Activated naive CD4-positive, alpha-beta T cell treated with anti-CD3 and anti-CD28 coated beads, Interleukin-2, amount 50 U/mL, for 72 hours (primary cell): ENCODE measurements around the gene ADGRL1. TPM values are rescaled to one million over a fixed set of nuclear protein-coding genes. Genes with fewer than 3 reads are reported as not detected.
"Not testable (repeated sequence)": the region's sequence is repeated elsewhere in the genome, so short reads cannot be mapped to it uniquely, and the experiment has no call there.

Experiments used
- ATAC-seq, 2 donors: fragments of 150-1000 bp; cut with Tn5 transposase; 2 replicates each; pipeline ENCODE4 v1.10.0; 2021; ENCODE audit warnings: mild to moderate bottlenecking in 2 of 2, moderate library complexity in 2 of 2
- DNase-seq, 2 donors: peaks; one replicate each; pipeline ENCODE4 v3.0.0; 2021 to 2022; ENCODE audit warnings: low spot score in 2 of 2
- H3K27ac Mint-ChIP-seq, 2 donors: one replicate each; pipeline ENCODE4 v1.8.0; 2022; ENCODE audit warnings: mild to moderate bottlenecking in 2 of 2, mixed read lengths in 2 of 2
- H3K36me3 Mint-ChIP-seq, 2 donors: one replicate each; pipeline ENCODE4 v1.8.0; 2022; ENCODE audit warnings: mixed read lengths in 2 of 2
- H3K9me3 Mint-ChIP-seq, 2 donors: one replicate each; pipeline ENCODE4 v1.8.0; 2022; ENCODE audit warnings: mixed read lengths in 2 of 2
- total RNA-seq, 2 donors: library from RNA; stranded (reverse); gene quantifications; one replicate each; pipeline ENCODE4 v1.2.3, GENCODE V29; 2022

Gene ADGRL1
- total RNA-seq, 2 donors from 2014 or later: 9.2 to 25.7 TPM

DNA sequence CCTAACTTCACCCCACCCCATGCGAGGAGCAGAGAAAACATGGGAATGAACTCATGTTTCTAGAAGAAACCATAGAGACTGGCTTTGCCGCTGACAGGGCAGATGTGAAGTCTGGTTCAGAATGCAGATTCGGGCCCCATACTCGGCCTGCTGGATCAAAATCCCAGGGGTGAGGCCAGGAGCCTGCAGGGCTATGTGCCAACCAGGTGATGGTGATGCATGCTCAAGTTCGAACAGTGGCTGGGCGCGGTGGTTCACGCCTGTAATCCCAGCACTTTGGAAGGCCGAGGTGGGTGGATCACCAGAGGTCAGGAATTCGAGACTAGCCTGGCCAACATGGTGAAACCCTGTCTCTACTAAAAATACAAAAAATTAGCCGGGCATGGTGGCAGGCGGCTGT is 24.8 kb downstream of the ADGRL1 start:
- not testable (repeated sequence) for ATAC-seq, H3K27ac Mint-ChIP-seq, DNase-seq, H3K36me3 Mint-ChIP-seq, H3K9me3 Mint-ChIP-seq

DNA sequence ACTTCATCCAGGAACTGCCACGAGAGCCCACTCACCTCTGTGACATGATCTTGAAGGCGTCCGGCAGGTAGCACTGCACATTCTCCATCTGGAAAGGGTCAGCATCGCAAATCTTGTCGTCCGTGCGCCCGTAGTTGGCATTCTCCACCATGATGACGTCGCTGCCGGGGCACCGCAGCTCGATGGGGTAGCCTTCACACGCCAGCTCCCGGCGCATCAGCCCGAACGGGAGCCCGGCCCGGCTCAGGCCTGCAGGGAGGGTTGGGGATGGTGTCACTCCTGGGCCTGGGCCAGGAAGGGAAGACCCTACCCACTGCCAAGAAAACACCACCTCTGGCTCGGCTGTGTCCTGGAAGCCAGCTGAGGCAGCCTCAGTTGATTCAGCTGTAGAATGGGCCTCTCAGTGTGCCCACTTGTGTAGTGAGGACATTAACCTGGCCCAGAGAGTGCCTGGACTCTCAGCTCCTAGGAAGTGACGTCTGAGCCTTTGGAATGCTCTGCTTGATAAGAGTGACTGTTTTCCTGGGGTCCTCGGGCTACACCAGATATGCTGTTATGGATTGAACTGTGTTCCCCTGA is 28.4 kb downstream of the ADGRL1 start:
- H3K27ac Mint-ChIP-seq: no peak overlapping the region
- no peak for ATAC-seq
- no peaks in the 10 kb centered on the region for H3K9me3 Mint-ChIP-seq
- peaks cover 0 to 9% of the 10 kb centered on the region in 2 donors for H3K36me3 Mint-ChIP-seq
- no peak for DNase-seq

DNA sequence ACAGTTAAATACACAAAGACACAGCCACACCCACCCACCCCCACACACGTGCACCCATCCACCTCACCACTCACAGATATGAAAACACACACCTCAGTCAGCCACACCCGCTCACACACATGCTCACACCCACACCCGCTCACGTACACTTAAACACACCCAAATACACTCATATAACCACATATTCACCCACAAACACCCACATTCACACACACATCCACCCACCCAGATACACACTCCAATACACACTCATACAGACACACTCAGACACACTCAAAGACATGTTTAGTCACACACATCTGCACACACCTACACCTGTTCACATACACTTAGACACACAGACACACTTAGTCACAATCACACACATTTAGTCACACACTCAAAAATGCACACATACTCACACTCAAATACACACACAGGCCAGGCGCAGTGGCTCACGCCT is 30.6 kb downstream of the ADGRL1 start:
- no peak for ATAC-seq
- peak overlapping the region; percentile 2 to 51 for H3K27ac Mint-ChIP-seq
- peaks cover 3 to 11% of the 10 kb centered on the region in 2 donors for H3K36me3 Mint-ChIP-seq
- H3K9me3 Mint-ChIP-seq: no peaks in the 10 kb centered on the region
- no peak for DNase-seq

DNA sequence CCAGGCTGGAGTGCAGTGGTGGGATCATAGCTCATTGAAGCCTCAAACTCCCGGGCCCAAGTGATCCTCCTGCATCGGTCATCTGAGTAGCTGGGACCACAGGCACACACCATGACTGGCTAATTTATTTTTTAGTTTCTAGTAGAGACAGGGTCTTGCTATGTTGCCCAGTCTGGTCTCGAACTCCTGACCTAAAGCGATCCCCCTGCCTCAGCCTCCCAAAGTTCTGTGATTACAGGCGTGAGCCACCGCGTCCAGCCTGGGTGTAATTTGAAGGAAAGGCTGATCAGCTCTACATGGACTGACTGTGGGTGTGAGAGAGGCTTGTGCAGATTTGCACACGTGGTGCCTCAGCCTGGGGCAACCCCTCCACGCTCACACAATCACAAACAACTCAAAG is 31.1 kb downstream of the ADGRL1 start:
- H3K36me3 Mint-ChIP-seq: peaks cover 7 to 16% of the 10 kb centered on the region in 2 donors
- ATAC-seq: no peak

DNA sequence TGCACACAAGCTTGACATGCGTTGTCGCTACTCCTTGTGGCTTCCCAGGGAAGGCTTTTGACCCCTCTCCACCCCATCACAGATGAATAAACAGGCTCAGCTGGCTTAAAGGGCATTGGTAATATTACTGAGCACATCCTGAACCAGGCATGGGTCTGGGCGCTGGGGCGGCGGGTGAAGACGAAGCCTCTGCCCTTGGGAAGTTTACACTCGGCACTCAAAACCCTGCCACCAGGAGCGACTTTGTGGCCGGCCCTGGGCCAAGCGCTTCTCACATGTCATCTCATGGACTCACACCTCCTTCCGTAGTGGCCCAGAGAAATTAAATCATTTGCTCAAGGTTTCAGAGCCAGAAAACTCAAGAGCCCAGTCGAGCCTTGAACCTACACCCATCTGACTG is 37.0 kb downstream of the ADGRL1 start:
- no peak for DNase-seq
- Mint-ChIP-seq H3K36me3 (peaks cover 8 to 20% of the 10 kb centered on the region in 2 donors), H3K27ac (peak overlapping the region in 1 of 2 donors; percentile 60), H3K9me3 (no peaks in the 10 kb centered on the region)
- no peak for ATAC-seq

More for the DNA sequence above, 31.1 kb downstream of the ADGRL1 start:
- Mint-ChIP-seq H3K9me3 (no peaks in the 10 kb centered on the region), H3K27ac (peak overlapping the region; percentile 2 to 15)
- no peak for DNase-seq

DNA sequence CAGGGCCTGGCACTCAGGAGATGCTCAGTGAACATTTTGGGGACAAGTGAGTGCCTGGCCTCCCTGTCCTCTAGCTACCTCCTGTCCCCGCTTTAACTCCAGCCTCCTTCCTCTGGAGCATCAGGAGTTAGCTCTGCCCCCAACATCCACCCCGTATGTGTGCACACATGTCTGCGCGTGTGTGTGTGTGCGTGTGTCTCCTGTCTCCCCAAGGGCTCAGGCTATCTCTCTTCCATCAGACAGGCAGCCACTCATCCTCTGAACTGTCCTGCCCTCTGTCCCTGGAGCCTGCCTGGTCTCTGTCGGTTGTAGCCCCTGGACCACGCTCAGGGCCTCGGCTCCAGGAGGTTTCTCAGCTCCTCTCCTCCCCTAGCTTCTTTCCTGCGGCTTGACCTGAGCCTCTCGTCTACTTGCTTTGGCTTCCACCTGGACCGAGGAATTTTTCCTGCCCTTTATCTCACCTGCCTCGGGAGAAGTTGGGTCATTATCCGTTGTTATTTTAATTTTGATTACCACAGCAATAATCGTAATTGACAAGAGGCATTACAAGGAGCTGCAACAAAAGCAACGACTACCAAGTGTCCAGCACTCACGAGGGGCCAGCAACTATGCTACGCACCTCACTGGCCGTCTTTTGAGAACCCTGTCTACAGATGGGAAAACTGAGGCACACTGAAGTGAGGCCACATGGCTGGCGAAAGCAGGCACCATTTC is 37.6 kb downstream of the ADGRL1 start:
- Mint-ChIP-seq H3K27ac (no peak overlapping the region), H3K36me3 (peaks cover 8 to 20% of the 10 kb centered on the region in 2 donors), H3K9me3 (no peaks in the 10 kb centered on the region)
- ATAC-seq (no peak), DNase-seq (no peak)

DNA sequence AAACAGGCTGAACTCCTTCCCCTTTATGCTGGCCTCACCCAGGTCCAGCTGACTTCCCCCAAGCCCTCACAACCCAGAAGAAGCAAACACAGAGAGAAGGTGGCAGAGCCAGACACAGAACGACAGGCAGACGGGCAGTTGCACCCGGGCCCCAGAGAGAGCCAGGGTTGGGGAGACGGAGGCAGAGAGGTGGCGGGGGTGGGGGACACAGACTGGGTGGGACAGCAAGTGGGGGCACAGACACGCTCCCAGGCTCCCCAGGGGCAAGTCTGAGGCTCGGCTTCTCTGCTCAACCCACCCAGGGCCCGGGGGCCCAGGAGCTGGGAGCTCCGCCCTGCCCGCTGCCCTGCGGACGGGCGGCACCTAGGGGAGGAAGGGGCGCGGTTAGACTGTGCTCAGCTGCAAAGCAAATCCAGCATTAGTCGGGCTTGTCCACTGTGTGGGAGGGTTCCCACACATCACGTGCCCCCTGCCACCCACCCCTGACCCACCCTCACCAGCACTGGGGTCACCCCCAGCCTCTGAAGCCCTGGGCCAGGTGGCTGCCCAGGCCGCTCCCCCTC is 38.3 kb downstream of the ADGRL1 start:
- peaks cover 8 to 20% of the 10 kb centered on the region in 2 donors for H3K36me3 Mint-ChIP-seq
- peak; percentile 48 to 52 for ATAC-seq
- no peak for DNase-seq
- peak overlapping the region; percentile 79 to 84 for H3K27ac Mint-ChIP-seq
- H3K9me3 Mint-ChIP-seq: no peaks in the 10 kb centered on the region

DNA sequence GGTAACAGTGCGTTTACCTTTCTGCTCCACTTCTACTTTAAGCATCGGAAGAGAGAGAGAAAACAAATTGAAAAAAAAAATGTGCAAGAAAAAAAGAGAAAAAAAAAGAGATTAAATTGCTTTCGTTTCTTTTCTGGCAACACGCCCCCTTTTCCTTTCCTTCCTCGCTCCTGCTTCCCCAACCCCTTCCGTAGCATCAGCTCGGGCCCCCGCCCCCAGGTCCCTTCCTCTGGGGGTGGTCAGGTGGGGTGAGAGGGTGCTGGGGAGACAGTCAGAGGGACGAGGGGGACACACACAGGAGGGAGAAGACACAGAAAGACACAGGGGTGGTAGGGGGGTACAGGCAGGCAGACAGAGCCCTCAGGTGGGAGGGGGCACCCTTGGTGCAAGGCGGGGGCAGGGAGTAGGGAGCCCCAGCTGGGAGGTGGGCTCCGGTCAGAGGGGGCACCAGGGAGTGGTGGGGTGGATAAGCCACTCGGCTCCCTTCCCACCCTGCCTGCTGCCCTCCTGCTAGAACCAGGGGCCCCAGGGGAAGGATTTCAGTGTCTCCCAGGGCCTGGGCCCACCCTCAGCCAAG is 38.9 kb downstream of the ADGRL1 start:
- ATAC-seq: peak; percentile 11 to 23
- peak overlapping the region; percentile 79 to 84 for H3K27ac Mint-ChIP-seq
- no peaks in the 10 kb centered on the region for H3K9me3 Mint-ChIP-seq
- H3K36me3 Mint-ChIP-seq: peaks cover 8 to 20% of the 10 kb centered on the region in 2 donors
- no peak for DNase-seq

DNA sequence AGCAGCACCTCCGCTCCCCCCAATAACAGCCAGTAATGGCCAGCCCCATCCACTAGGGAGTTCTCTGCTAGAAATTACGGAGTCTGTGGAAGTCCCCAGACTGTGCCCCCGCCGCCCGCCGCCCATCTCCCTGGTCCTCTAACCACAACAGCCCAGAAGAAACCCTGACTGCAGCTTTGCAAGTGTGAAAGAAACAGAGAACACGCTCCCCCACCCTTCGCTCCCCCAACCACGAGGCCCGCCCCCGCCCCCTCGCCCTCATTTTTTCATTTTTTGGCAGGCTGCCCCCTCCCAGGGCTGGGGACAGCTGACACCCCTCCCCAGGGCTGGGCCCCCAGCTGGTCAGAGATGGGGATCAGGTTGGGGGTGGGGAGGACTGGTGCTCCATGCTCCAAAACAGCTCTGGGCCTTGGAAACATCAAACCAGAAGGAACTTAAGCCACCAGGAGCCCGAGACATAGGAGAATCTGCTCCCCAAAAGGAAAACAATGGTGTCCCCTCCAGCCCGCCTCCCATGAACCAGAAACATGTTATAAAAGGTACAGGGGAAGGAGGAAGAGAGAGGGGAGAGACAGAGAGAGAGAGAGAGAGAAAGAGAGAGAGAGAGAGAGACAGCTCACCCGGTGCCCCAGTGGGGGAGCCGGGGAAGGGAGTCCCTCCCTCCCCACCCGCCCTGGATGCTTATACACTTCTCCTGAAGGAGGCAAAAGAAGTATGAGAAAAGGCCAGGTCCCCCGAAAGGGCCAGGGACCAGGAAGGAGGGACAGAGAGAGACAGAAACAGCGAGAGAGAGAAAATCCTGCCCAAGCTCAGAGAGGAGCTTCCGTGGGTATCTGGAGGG is 39.8 kb downstream of the ADGRL1 start:
- Mint-ChIP-seq H3K36me3 (peaks cover 8 to 20% of the 10 kb centered on the region in 2 donors), H3K27ac (peak overlapping the region; percentile 84 to 87), H3K9me3 (no peaks in the 10 kb centered on the region)
- DNase-seq: no peak
- peak; percentile 21 to 23 for ATAC-seq

DNA sequence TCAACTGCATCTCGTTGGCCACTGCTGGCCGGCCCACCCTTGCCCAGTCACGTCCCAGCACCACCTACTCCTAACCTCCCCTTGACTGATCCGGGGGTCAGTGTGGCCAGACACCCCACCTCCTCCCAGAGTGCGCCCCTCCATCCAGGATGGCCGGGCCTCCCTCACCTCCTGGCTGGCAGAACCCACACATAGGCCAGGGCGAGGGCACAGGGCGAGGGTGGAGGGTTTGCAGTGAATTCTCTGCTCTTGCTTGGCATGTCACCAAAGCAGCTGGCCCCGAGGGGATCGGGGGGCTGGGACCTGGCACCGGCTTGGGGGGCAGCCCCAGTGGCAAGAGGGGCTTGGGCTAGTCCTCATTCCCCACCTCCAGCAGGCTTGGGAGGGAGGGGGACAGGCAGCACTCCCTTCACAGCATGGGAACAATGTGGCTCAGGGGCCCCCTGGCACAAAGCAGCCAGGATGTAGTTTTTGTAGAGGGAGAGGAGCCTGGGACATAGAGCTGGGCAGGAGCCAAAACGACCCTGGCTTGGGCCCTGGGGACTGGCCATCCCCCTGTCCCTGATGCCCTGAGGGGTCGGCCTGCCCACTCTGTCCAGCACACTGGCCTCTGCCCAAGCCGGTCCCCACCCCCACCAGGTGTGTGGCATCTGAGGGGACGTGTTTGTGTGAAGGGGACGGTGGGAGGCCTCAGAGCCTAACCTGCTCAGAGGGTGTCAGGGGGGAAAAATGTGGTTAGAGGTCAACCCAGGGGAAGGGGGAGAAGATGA is 41.1 kb downstream of the ADGRL1 start:
- Mint-ChIP-seq H3K36me3 (peaks cover under 1 to 12% of the 10 kb centered on the region in 2 donors), H3K9me3 (no peaks in the 10 kb centered on the region), H3K27ac (no peak overlapping the region)
- ATAC-seq: no peak
- no peak for DNase-seq

DNA sequence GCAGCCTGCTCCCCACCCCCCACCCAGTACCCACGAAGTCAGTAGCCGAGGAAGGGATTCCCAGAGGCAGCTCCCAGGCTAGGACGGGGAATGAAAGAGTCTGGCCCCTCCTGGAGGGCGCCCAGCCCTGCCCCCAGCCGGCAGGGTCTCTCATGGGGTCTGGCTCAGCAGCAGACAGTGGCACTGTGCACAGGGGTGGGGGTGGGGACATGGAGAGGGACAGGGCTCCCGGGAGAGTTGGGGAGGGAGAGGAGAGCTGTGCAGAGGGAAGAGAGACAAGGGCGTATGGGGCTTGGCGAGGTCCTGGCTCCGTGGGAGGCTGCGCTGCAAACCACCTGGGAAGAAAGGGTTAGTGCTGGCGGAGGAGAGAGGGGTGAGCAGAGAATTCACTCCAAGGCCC is 41.9 kb downstream of the ADGRL1 start:
- no peak for ATAC-seq
- DNase-seq: no peak
- peaks cover 0 to 8% of the 10 kb centered on the region in 2 donors for H3K36me3 Mint-ChIP-seq
- H3K9me3 Mint-ChIP-seq: no peaks in the 10 kb centered on the region
- peak overlapping the region in 1 of 2 donors; percentile 65 for H3K27ac Mint-ChIP-seq

DNA sequence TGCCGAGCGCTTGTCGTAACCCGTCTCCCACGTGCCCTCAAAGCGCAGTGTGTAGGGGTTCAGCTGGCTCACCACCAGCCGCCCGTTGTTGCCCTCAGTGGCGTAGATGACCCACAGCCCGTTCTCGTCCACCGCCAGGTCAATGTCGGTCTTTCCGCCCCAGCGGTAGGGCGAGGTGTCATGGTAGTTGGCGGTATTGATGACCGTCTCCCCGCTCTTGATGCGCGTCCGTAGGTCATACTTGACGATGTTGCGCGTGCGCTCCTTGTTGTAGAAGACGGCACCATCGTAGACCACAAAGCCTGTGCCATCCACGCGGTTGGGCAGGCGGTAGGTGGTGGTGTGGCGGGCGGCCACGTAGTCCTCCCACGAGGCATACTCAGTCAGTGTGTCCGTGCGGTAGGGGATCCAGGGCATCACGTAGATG is 43.1 kb downstream of the ADGRL1 start:
- Mint-ChIP-seq H3K9me3 (no peaks in the 10 kb centered on the region), H3K36me3 (no peaks in the 10 kb centered on the region), H3K27ac (no peak overlapping the region)
- DNase-seq (no peak), ATAC-seq (no peak)

DNA sequence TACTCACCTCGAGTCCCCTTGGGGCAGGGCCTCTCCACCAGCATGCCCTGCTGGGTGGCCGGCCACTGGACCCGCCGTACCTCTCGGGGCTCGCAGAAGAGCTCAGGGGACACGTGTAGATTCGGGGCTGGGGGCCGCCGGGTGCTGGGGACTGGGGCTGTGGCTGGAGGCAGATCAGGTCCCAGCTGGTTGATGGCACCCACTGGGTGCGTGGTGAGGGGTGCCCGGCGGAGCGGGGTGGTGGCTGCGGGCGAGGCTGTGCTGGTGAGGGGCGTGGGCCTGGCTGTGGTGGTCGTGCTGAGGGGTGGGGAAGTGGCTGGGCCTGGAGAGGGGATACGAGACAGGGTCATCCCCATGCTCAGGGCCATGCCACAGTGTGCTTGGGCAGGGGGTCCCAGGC is 44.7 kb downstream of the ADGRL1 start:
- Mint-ChIP-seq H3K36me3 (no peaks in the 10 kb centered on the region), H3K27ac (no peak overlapping the region), H3K9me3 (no peaks in the 10 kb centered on the region)
- DNase-seq (no peak), ATAC-seq (no peak)

DNA sequence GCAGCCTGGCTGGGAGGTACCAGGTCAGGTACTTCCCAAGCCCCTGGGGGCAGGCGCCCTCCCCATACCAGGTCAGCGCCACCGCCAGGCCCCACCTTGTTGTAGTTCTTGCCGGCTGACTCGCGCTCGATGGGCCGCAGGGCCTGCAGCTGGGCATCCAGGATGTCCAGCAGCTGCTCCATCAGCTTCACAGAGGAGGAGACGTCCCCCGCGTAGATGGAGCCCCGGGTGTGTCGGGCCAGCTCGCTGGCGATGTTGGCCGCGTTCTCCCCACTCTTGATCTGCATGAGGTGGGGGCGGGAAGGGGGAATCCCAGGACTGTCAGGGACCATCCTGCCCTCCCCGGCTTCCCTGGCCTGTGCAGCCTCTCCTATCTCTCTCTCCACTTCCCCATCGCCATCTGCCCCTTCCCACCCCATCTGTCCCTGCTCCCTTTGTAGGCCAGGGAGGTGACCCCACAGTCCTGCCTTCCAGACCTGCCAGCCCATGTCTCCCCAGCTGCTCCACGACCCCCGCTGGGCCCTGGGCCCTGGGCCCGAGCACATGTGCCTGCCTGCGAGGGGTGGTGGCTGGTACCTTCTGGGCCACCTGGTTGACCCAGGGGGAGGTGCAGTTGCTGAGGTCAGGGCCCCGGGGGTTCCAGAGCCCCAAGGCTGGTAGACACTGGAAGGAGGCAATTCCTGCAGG is 45.8 kb downstream of the ADGRL1 start:
- no peaks in the 10 kb centered on the region for H3K9me3 Mint-ChIP-seq
- peak overlapping the region in 1 of 2 donors; percentile 37 for H3K27ac Mint-ChIP-seq
- no peak for DNase-seq
- H3K36me3 Mint-ChIP-seq: no peaks in the 10 kb centered on the region
- ATAC-seq: no peak

DNA sequence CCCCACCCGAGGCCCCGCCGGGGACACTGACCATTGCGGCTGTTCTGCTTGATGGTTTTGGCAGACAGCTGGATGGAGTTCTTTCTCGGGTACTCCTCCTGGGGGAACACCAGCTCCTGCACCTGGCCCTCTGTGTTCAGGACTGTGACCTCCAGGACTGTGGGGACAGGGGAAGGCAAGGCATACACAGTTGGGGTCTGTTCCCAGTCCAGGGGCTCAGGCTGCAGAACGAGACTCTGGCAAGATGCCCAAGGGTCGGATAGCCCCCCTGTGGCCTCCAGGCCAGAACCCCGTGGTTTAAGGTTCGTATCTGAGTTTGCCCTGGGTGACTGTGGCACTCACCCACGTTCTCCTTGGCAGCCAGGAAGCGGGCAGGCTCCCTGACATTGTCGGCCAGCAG is 46.9 kb downstream of the ADGRL1 start:
- no peak overlapping the region for H3K27ac Mint-ChIP-seq
- DNase-seq: no peak
- no peak for ATAC-seq
- no peaks in the 10 kb centered on the region for H3K36me3 Mint-ChIP-seq
- no peaks in the 10 kb centered on the region for H3K9me3 Mint-ChIP-seq
